GM23338 (cell line): ENCODE measurements around the gene FOXP2. TPM values are rescaled to one million over a fixed set of nuclear protein-coding genes. Genes with fewer than 3 reads are reported as not detected.

Source experiments
- ATAC-seq: fragments of 200-7000 bp; cut with Tn5 transposase; 3 replicates; pipeline ENCODE4 v1.9.1; 2020
- DNase-seq: peaks from one replicate; pipeline ENCODE4 v3.0.0-alpha.2; 2015; ENCODE audit warnings: low spot score
- H2AFZ ChIP-seq: fragments of 200-600 bp; sonication (generic); 2 replicates; pipeline ENCODE4 v1.8.0; 2016; ENCODE audit warnings: antibody characterized with exemption, mild to moderate bottlenecking, moderate library complexity
- H3F3A ChIP-seq: fragments of 200-600 bp; sonication (generic); replicated peaks from 2 replicates; pipeline ENCODE4 v1.8.0; 2017; ENCODE audit warnings: antibody characterized with exemption, mixed run types, low read depth
- H3K27ac ChIP-seq: fragments of 200-600 bp; sonication (generic); 2 replicates; pipeline ENCODE4 v1.6.1; 2016; ENCODE audit warnings: low read depth
- H3K27me3 ChIP-seq: fragments of 200-600 bp; sonication (generic); 2 replicates; pipeline ENCODE4 v1.8.0; 2016; ENCODE audit warnings: mild to moderate bottlenecking, mixed run types, moderate library complexity; ENCODE audit not compliant: insufficient read depth
- H3K36me3 ChIP-seq: fragments of 200-600 bp; sonication (generic); 2 replicates; pipeline ENCODE4 v1.8.0; 2016; ENCODE audit warnings: mild to moderate bottlenecking; ENCODE audit not compliant: insufficient read depth
- H3K4me1 ChIP-seq: fragments of 200-600 bp; sonication (generic); 2 replicates; pipeline ENCODE4 v1.8.0; 2016; ENCODE audit warnings: mild to moderate bottlenecking, moderate library complexity; ENCODE audit not compliant: insufficient read depth
- H3K4me2 ChIP-seq: fragments of 200-600 bp; sonication (generic); 2 replicates; pipeline ENCODE4 v1.7.1; 2017; ENCODE audit warnings: mixed run types
- H3K4me3 ChIP-seq: fragments of 200-600 bp; sonication (generic); 2 replicates; pipeline ENCODE4 v1.6.1; 2016; ENCODE audit warnings: mixed run types
- H3K79me2 ChIP-seq: fragments of 200-600 bp; sonication (generic); replicated peaks from 2 replicates; pipeline ENCODE4 v1.8.0; 2017; ENCODE audit warnings: mild to moderate bottlenecking; ENCODE audit not compliant: insufficient read depth
- H3K9me2 ChIP-seq: fragments of 200-600 bp; sonication (generic); 2 replicates; pipeline ENCODE4 v1.8.0; 2017; ENCODE audit not compliant: insufficient read depth
- H4K20me1 ChIP-seq: fragments of 200-600 bp; sonication (generic); replicated peaks from 2 replicates; pipeline ENCODE4 v1.8.0; 2017; ENCODE audit warnings: mild to moderate bottlenecking; ENCODE audit not compliant: insufficient read depth
- H3K27ac Mint-ChIP-seq: 2 replicates; pipeline ENCODE4 v1.8.0; 2020; ENCODE audit warnings: inconsistent platforms, mild to moderate bottlenecking, moderate library complexity, mixed read lengths
- H3K27me3 Mint-ChIP-seq: 3 replicates; pipeline ENCODE4 v1.8.0; 2022; ENCODE audit warnings: low read depth, mild to moderate bottlenecking, moderate library complexity, mixed read lengths, inconsistent platforms; ENCODE audit not compliant: insufficient read depth, poor library complexity
- H3K36me3 Mint-ChIP-seq: 3 replicates; pipeline ENCODE4 v1.8.0; 2021; ENCODE audit warnings: low read depth, mild to moderate bottlenecking, inconsistent platforms, moderate library complexity, mixed read lengths
- H3K4me1 Mint-ChIP-seq: 3 replicates; pipeline ENCODE4 v1.8.0; 2020; ENCODE audit warnings: mild to moderate bottlenecking, inconsistent platforms, mixed read lengths
- H3K4me3 Mint-ChIP-seq: 3 replicates; pipeline ENCODE4 v1.8.0; 2021; ENCODE audit warnings: moderate library complexity, mild to moderate bottlenecking, inconsistent platforms, mixed read lengths
- H3K9me3 Mint-ChIP-seq: 3 replicates; pipeline ENCODE4 v1.8.0; 2020; ENCODE audit warnings: moderate library complexity, mild to moderate bottlenecking, inconsistent platforms, mixed read lengths
- CREB1 ChIP-seq: fragments of 250-450 bp; sonication (Bioruptor Pico); IDR thresholded peaks from 2 replicates; pipeline ENCODE4 v1.5.0; 2020; ENCODE audit warnings: low read depth, mild to moderate bottlenecking, moderate library complexity
- EZH2 ChIP-seq: fragments of 200-600 bp; sonication (generic); IDR thresholded peaks from one replicate; pipeline ENCODE4 v1.8.0; 2017; ENCODE audit warnings: antibody characterized with exemption, mild to moderate bottlenecking, low read depth; ENCODE audit not compliant: unreplicated experiment
- EZH2phosphoT487 ChIP-seq: fragments of 200-600 bp; sonication (generic); IDR thresholded peaks from one replicate; pipeline ENCODE4 v1.8.1; 2018; ENCODE audit warnings: antibody characterized with exemption; ENCODE audit not compliant: unreplicated experiment
- JUNB ChIP-seq: IDR thresholded peaks from one replicate; pipeline ENCODE4 v1.6.1; 2016; ENCODE audit warnings: antibody characterized with exemption; ENCODE audit not compliant: unreplicated experiment
- NANOG ChIP-seq: IDR thresholded peaks from 2 replicates; pipeline ENCODE4 v1.6.1; 2016; ENCODE audit warnings: antibody characterized with exemption, borderline replicate concordance
- POLR2AphosphoS5 ChIP-seq: IDR thresholded peaks from 2 replicates; pipeline ENCODE4 v1.6.1; 2016; ENCODE audit warnings: antibody characterized with exemption, low read depth
- STAT1 ChIP-seq: IDR thresholded peaks from one replicate; pipeline ENCODE4 v1.6.1; 2016; ENCODE audit warnings: antibody characterized with exemption; ENCODE audit not compliant: unreplicated experiment
- ZNF114 ChIP-seq: fragments of 250-450 bp; sonication (Bioruptor Pico); IDR thresholded peaks from 2 replicates; pipeline ENCODE4 v1.5.0; 2020; ENCODE audit warnings: mild to moderate bottlenecking, moderate library complexity
- ZNF331 ChIP-seq: fragments of 250-450 bp; sonication (Bioruptor Pico); IDR thresholded peaks from 2 replicates; pipeline ENCODE4 v1.5.0; 2020; ENCODE audit warnings: low read depth, mild to moderate bottlenecking, moderate library complexity
- polyA plus RNA-seq: library from polyadenylated mRNA; unstranded; fragments of >200 nt; fragmentation: Nextera tagmentation; extraction: Ambion mirVana; gene quantifications from 2 replicates; pipeline ENCODE4 v1.2.1, GENCODE V29; 2016
- total RNA-seq: library from RNA; depleted of rRNA; stranded (reverse); fragments of >200 nt; shearing (Covaris generic); gene quantifications from 2 replicates; pipeline ENCODE4 v1.2.3, GENCODE V29; 2014
- TF ChIP-seq, protein P1 (sequence below): fragments of 250-450 bp; sonication (Bioruptor Pico); IDR thresholded peaks from 2 replicates; pipeline ENCODE4 v1.5.0; 2020; ENCODE audit warnings: mild to moderate bottlenecking, moderate library complexity
- TF ChIP-seq, protein P2 (sequence below): IDR thresholded peaks from one replicate; pipeline ENCODE4 v1.6.1; 2018; ENCODE audit warnings: antibody characterized with exemption; ENCODE audit not compliant: unreplicated experiment
- TF ChIP-seq, protein P3 (sequence below): IDR thresholded peaks from 2 replicates; pipeline ENCODE4 v1.6.1; 2016; ENCODE audit warnings: antibody characterized with exemption

FOXP2 gene
- total and polyA plus RNA-seq, 2 experiments from 2014 or later = 0.03 to 0.24 TPM

DNA sequence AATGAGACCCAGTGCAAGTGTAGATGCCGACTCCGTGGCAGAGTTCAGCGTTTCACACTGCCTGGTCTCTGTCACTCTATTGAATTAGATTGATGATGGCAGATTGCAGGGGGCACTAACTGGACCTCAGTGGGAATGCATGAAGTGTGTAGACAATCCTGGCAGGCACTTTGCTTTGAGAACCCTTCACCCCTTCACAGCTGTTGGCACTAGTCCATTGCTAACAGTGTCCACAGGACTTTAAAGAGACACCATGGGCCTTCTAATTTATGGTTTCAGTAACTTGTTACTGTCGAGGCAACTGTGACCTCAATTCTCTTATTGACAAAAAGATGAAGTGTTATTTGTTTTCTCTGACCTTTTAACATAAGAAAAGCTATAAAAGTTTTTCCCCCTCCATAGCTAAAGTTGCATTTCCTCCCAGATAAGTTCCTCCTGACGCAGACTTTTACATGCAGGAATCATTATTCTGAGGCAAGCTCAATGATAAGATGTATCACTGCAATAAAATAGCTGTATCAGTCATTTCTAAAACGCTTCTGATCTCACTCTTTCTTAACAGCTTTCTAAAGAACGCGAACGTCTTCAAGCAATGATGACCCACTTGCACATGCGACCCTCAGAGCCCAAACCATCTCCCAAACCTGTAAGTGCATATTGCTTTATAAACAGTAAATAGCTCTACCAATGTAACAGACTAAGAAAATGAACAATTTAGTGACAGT, 238.9 kb downstream of the FOXP2 start:
- Mint-ChIP-seq H3K36me3 (no peaks in the 10 kb centered on the region), H3K27me3 (no peaks in the 10 kb centered on the region), H3K9me3 (no peaks in the 10 kb centered on the region), H3K4me1 (peaks cover 59% of the 10 kb centered on the region), H3K27ac (peak overlapping the region; percentile 46), H3K4me3 (no peak overlapping the region)
- H3K9me2 ChIP-seq = no peaks in the 10 kb centered on the region
- no peak overlapping the region for H3K27ac ChIP-seq
- no peak for DNase-seq
- no peaks in the 10 kb centered on the region for H3K27me3 ChIP-seq
- no peak for ATAC-seq
- no peak overlapping the region for H3K4me3 ChIP-seq
- TF ChIP-seq NANOG (no peak), ZNF114 (no peak), POLR2AphosphoS5 (no peak), EZH2 (no peak), STAT1 (no peak), ZNF331 (no peak), JUNB (no peak), EZH2phosphoT487 (no peak), CREB1 (CRISPR knock-in tag) (no peak)
- TF ChIP-seq, protein P1, sequence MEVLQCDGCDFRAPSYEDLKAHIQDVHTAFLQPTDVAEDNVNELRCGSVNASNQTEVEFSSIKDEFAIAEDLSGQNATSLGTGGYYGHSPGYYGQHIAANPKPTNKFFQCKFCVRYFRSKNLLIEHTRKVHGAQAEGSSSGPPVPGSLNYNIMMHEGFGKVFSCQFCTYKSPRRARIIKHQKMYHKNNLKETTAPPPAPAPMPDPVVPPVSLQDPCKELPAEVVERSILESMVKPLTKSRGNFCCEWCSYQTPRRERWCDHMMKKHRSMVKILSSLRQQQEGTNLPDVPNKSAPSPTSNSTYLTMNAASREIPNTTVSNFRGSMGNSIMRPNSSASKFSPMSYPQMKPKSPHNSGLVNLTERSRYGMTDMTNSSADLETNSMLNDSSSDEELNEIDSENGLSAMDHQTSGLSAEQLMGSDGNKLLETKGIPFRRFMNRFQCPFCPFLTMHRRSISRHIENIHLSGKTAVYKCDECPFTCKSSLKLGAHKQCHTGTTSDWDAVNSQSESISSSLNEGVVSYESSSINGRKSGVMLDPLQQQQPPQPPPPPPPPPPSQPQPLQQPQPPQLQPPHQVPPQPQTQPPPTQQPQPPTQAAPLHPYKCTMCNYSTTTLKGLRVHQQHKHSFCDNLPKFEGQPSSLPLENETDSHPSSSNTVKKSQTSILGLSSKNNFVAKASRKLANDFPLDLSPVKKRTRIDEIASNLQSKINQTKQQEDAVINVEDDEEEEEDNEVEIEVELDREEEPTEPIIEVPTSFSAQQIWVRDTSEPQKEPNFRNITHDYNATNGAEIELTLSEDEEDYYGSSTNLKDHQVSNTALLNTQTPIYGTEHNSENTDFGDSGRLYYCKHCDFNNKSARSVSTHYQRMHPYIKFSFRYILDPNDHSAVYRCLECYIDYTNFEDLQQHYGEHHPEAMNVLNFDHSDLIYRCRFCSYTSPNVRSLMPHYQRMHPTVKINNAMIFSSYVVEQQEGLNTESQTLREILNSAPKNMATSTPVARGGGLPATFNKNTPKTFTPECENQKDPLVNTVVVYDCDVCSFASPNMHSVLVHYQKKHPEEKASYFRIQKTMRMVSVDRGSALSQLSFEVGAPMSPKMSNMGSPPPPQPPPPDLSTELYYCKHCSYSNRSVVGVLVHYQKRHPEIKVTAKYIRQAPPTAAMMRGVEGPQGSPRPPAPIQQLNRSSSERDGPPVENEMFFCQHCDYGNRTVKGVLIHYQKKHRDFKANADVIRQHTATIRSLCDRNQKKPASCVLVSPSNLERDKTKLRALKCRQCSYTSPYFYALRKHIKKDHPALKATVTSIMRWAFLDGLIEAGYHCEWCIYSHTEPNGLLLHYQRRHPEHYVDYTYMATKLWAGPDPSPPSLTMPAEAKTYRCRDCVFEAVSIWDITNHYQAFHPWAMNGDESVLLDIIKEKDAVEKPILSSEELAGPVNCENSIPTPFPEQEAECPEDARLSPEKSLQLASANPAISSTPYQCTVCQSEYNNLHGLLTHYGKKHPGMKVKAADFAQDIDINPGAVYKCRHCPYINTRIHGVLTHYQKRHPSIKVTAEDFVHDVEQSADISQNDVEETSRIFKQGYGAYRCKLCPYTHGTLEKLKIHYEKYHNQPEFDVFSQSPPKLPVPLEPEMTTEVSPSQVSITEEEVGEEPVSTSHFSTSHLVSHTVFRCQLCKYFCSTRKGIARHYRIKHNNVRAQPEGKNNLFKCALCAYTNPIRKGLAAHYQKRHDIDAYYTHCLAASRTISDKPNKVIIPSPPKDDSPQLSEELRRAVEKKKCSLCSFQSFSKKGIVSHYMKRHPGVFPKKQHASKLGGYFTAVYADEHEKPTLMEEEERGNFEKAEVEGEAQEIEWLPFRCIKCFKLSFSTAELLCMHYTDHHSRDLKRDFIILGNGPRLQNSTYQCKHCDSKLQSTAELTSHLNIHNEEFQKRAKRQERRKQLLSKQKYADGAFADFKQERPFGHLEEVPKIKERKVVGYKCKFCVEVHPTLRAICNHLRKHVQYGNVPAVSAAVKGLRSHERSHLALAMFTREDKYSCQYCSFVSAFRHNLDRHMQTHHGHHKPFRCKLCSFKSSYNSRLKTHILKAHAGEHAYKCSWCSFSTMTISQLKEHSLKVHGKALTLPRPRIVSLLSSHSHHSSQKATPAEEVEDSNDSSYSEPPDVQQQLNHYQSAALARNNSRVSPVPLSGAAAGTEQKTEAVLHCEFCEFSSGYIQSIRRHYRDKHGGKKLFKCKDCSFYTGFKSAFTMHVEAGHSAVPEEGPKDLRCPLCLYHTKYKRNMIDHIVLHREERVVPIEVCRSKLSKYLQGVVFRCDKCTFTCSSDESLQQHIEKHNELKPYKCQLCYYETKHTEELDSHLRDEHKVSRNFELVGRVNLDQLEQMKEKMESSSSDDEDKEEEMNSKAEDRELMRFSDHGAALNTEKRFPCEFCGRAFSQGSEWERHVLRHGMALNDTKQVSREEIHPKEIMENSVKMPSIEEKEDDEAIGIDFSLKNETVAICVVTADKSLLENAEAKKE = no peak
- TF ChIP-seq, protein P2, sequence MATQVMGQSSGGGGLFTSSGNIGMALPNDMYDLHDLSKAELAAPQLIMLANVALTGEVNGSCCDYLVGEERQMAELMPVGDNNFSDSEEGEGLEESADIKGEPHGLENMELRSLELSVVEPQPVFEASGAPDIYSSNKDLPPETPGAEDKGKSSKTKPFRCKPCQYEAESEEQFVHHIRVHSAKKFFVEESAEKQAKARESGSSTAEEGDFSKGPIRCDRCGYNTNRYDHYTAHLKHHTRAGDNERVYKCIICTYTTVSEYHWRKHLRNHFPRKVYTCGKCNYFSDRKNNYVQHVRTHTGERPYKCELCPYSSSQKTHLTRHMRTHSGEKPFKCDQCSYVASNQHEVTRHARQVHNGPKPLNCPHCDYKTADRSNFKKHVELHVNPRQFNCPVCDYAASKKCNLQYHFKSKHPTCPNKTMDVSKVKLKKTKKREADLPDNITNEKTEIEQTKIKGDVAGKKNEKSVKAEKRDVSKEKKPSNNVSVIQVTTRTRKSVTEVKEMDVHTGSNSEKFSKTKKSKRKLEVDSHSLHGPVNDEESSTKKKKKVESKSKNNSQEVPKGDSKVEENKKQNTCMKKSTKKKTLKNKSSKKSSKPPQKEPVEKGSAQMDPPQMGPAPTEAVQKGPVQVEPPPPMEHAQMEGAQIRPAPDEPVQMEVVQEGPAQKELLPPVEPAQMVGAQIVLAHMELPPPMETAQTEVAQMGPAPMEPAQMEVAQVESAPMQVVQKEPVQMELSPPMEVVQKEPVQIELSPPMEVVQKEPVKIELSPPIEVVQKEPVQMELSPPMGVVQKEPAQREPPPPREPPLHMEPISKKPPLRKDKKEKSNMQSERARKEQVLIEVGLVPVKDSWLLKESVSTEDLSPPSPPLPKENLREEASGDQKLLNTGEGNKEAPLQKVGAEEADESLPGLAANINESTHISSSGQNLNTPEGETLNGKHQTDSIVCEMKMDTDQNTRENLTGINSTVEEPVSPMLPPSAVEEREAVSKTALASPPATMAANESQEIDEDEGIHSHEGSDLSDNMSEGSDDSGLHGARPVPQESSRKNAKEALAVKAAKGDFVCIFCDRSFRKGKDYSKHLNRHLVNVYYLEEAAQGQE = no peak
- TF ChIP-seq, protein P3, sequence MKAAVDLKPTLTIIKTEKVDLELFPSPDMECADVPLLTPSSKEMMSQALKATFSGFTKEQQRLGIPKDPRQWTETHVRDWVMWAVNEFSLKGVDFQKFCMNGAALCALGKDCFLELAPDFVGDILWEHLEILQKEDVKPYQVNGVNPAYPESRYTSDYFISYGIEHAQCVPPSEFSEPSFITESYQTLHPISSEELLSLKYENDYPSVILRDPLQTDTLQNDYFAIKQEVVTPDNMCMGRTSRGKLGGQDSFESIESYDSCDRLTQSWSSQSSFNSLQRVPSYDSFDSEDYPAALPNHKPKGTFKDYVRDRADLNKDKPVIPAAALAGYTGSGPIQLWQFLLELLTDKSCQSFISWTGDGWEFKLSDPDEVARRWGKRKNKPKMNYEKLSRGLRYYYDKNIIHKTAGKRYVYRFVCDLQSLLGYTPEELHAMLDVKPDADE = no peak
- H3F3A ChIP-seq = no peaks in the 10 kb centered on the region
- no peaks in the 10 kb centered on the region for H4K20me1 ChIP-seq
- no peaks in the 10 kb centered on the region for H3K36me3 ChIP-seq
- H3K4me2 ChIP-seq = peak overlapping the region; percentile 9; the same call in 1 of the 2 replicates
- no peaks in the 10 kb centered on the region for H3K79me2 ChIP-seq
- H3K4me1 ChIP-seq = peaks cover 47% of the 10 kb centered on the region
- 0 out of 2 replicates have a peak overlapping the region, but pooled peaks have one; percentile 6 for H2AFZ ChIP-seq
